Measurements from ENCODE around the gene CTIF. TPM values are rescaled to one million over a fixed set of nuclear protein-coding genes. Genes with fewer than 3 reads are reported as not detected.

Gene CTIF
- total RNA-seq, 4 donors from 2014 or later: 14.1 to 78.2 (median 18.4) TPM

DNA sequence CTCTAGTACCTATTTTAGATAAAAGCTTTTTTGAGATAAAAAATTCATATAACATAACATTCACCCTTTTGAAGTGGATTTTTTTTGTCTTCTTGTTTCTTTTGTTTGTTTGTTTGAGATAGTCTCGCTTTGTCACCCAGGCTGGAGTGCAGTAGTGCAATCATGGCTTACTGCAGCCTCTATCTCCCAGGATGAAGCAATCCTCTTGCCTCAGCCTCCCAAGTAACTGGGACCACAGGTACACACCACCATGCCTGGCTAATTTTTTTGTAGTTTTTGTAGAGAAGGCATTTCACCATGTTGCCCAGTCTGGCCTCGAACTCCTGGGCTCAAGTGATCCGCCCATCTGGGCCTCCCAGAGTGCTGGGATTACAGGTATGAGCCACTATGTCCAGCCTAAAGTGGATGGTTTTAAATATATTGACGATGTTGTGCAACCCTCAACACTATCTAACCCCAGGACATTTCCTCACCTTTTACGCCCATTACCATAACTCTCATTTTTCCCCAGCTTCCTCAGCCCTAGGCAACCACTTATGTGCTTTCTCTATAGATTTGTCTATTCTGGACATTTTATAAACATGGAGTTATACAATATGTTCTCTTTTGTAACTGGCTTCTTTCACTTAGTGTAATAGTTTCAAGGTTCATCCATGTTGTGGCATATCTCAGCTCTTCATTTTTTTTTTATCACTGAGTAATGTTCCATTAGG is 38.8 kb downstream of the CTIF start:
- no peaks in the 10 kb centered on the region for H3K36me3 ChIP-seq
- DNase-seq: no peak
- no peak for TF ChIP-seq POLR2AphosphoS5 (IDR thresholded peaks at IDR 0.05)
- TF ChIP-seq POLR2A (IDR thresholded peaks at IDR 0.05): no peak
- H3K27ac ChIP-seq: no peak overlapping the region
- H3K4me1 ChIP-seq: no peaks in the 10 kb centered on the region
- H3K27me3 ChIP-seq: no peaks in the 10 kb centered on the region
- WGBS, 2 donors (ENCODE audit: low coverage in 1 of 2): 88 to 96% methylated on average over 5 of the region's 5 CpGs
- H3K4me3 ChIP-seq: no peak overlapping the region
- intact Hi-C loops (cut with DNase I; ENCODE audit: low total_unique reads): no loop called here
- no peaks in the 10 kb centered on the region for H3K9me3 ChIP-seq
- in situ Hi-C loops (cut with MboI; ENCODE audit: low pct_ligation_motif_present in 1 of 4, low pct_unique_long_range_greater_than_20kb in 1 of 4, low sequenced_read_pairs in 3 of 4): no loop called here

DNA sequence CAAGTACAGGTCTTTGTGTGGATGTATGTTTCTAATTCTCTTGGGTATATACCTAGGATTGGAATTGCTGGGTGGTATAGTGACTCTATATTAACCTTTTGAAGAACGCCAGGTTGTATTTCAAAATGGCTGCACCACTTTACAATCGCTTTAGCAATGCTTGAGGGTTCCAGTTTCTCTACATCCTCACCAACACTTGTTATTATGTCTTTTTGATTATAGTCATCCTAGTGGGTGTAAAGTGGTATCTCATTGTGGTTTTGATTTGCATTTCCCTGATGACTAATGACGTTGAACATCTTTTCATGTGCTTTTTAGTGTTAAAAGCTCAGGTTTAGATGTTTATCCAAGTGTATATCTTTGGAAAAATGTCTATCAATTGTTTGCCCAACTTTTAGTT is 39.5 kb downstream of the CTIF start:
- Histone ChIP-seq H3K27ac (no peak overlapping the region), H3K9me3 (no peaks in the 10 kb centered on the region), H3K4me1 (no peaks in the 10 kb centered on the region), H3K36me3 (no peaks in the 10 kb centered on the region), H3K27me3 (no peaks in the 10 kb centered on the region), H3K4me3 (no peak overlapping the region)
- intact Hi-C loops (cut with DNase I; ENCODE audit: low total_unique reads): no loop called here
- TF ChIP-seq POLR2AphosphoS5 (IDR thresholded peaks at IDR 0.05) (no peak), EP300 (IDR thresholded peaks at IDR 0.05; ENCODE audit: low read depth) (no peak), POLR2A (IDR thresholded peaks at IDR 0.05) (no peak)
- WGBS, 2 donors (ENCODE audit: low coverage in 1 of 2): 87 to 89% methylated on average over 3 of the region's 3 CpGs
- DNase-seq: no peak
- in situ Hi-C loops (cut with MboI; ENCODE audit: low pct_ligation_motif_present in 1 of 4, low pct_unique_long_range_greater_than_20kb in 1 of 4, low sequenced_read_pairs in 3 of 4): no loop called here

DNA sequence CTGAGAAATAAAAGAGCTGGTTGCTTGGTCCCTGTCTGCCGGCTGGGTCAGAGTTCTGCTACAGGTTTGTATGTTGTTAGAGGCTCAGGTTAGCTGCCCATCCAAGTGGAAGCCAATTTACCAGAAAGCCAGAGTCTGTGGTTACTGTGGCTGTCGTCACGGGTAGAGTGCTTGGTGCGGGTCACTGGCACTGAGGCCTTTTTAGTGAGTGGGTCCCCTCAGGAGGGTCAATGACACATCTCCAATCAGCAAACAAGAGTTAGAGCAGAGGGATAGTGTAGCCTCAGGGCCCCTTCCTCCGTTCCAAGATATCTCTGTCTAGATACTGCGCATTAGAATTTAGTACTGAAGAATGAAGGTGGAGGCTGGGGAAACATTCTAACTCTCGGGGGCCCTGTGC is 41.2 kb downstream of the CTIF start:
- no peaks in the 10 kb centered on the region for H3K4me1 ChIP-seq
- no peaks in the 10 kb centered on the region for H3K27me3 ChIP-seq
- no peak overlapping the region for H3K27ac ChIP-seq
- H3K4me3 ChIP-seq: no peak overlapping the region
- no peak for DNase-seq
- no peaks in the 10 kb centered on the region for H3K36me3 ChIP-seq
- intact Hi-C loops (cut with DNase I; ENCODE audit: low total_unique reads): no loop called here
- in situ Hi-C loops (cut with MboI; ENCODE audit: low pct_ligation_motif_present in 1 of 4, low pct_unique_long_range_greater_than_20kb in 1 of 4, low sequenced_read_pairs in 3 of 4): no loop called here
- TF ChIP-seq POLR2A (IDR thresholded peaks at IDR 0.05) (no peak), POLR2AphosphoS5 (IDR thresholded peaks at IDR 0.05) (no peak), EP300 (IDR thresholded peaks at IDR 0.05; ENCODE audit: low read depth) (no peak)
- TF ChIP-seq, protein P1, sequence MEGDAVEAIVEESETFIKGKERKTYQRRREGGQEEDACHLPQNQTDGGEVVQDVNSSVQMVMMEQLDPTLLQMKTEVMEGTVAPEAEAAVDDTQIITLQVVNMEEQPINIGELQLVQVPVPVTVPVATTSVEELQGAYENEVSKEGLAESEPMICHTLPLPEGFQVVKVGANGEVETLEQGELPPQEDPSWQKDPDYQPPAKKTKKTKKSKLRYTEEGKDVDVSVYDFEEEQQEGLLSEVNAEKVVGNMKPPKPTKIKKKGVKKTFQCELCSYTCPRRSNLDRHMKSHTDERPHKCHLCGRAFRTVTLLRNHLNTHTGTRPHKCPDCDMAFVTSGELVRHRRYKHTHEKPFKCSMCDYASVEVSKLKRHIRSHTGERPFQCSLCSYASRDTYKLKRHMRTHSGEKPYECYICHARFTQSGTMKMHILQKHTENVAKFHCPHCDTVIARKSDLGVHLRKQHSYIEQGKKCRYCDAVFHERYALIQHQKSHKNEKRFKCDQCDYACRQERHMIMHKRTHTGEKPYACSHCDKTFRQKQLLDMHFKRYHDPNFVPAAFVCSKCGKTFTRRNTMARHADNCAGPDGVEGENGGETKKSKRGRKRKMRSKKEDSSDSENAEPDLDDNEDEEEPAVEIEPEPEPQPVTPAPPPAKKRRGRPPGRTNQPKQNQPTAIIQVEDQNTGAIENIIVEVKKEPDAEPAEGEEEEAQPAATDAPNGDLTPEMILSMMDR (IDR thresholded peaks at IDR 0.05): no peak
- WGBS, 2 donors (ENCODE audit: low coverage in 1 of 2): 88% methylated on average over 7 of the region's 7 CpGs; no CpG with 5 or more reads in 1 of the 2 donors
- no peaks in the 10 kb centered on the region for H3K9me3 ChIP-seq

DNA sequence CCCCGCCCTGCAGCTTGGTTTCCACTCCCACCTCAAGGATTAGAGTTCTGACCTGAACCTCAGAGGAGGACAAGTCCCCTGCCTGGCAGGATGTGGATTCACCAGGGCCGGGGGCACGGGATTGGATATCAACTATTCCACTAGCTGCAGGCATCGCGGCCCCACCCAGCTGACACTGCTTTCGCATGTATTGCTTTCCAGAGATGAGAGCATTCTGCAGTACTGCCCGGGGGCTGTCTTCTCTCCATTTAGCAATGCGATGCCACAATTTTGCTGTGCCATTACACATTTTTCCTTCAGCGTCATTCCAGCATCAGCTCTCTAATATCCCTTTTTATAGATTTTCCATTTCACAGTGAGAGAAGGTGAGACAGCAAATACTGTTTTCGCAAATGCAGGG is 42.0 kb downstream of the CTIF start:
- no peak overlapping the region for H3K27ac ChIP-seq
- in situ Hi-C loops (cut with MboI; ENCODE audit: low pct_ligation_motif_present in 1 of 4, low pct_unique_long_range_greater_than_20kb in 1 of 4, low sequenced_read_pairs in 3 of 4): no loop called here
- intact Hi-C loops (cut with DNase I; ENCODE audit: low total_unique reads): no loop called here
- H3K9me3 ChIP-seq: no peaks in the 10 kb centered on the region
- no peak for DNase-seq
- TF ChIP-seq, protein P1 (IDR thresholded peaks at IDR 0.05): no peak
- TF ChIP-seq POLR2AphosphoS5 (IDR thresholded peaks at IDR 0.05) (no peak), POLR2A (IDR thresholded peaks at IDR 0.05) (no peak), EP300 (IDR thresholded peaks at IDR 0.05; ENCODE audit: low read depth) (no peak)
- H3K36me3 ChIP-seq: no peaks in the 10 kb centered on the region
- H3K4me3 ChIP-seq: no peak overlapping the region
- H3K27me3 ChIP-seq: no peaks in the 10 kb centered on the region
- H3K4me1 ChIP-seq: no peaks in the 10 kb centered on the region
- WGBS, 2 donors (ENCODE audit: low coverage in 1 of 2): 89 to 92% methylated on average over 10 of the region's 10 CpGs

DNA sequence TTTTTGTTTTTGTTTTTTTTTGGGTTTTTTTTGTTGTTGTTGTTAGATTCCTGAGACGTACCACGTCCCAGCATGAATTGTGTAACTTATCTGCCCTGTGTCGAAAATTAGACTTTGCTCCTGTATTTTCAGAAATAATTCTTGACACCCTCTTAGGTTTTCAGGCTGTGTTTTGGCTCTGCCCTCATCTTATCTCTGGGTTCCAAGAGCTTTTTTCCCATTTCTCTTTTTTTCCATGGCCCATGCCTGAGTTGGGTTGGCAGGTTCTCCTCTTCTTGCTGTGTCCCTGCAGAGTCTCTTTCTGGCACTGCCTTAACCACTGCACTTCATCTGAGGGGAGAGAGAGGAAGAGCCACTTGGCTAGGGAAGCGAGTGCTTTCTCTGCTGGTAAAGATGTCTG is 42.4 kb downstream of the CTIF start:
- DNase-seq: no peak
- H3K4me3 ChIP-seq: no peak overlapping the region
- no peak overlapping the region for H3K27ac ChIP-seq
- intact Hi-C loops (cut with DNase I; ENCODE audit: low total_unique reads) (no loop called here), in situ Hi-C loops (cut with MboI; ENCODE audit: low pct_ligation_motif_present in 1 of 4, low pct_unique_long_range_greater_than_20kb in 1 of 4, low sequenced_read_pairs in 3 of 4) (no loop called here)
- no peak for TF ChIP-seq POLR2AphosphoS5 (IDR thresholded peaks at IDR 0.05)
- TF ChIP-seq, protein P1 (IDR thresholded peaks at IDR 0.05): no peak
- no peak for TF ChIP-seq POLR2A (IDR thresholded peaks at IDR 0.05)
- no peak for TF ChIP-seq EP300 (IDR thresholded peaks at IDR 0.05; ENCODE audit: low read depth)
- H3K9me3 ChIP-seq: no peaks in the 10 kb centered on the region
- no peaks in the 10 kb centered on the region for H3K4me1 ChIP-seq
- WGBS, 2 donors (ENCODE audit: low coverage in 1 of 2): 72 to 79% methylated on average over 3 to 4 of the region's 4 CpGs
- H3K36me3 ChIP-seq: no peaks in the 10 kb centered on the region
- no peaks in the 10 kb centered on the region for H3K27me3 ChIP-seq

Data from transverse colon (tissue), 4 donors.